ENCODE measurements around the gene PLBD2.

Gene PLBD2

GRCh38 chr12:113392988-113393579 is 34.7 kb downstream of the PLBD2 start:
- H3K36me3 ChIP-seq (ENCODE audit: control insufficient read depth, insufficient read depth, low read length): no peaks in the 10 kb centered on the region
- H3K27me3 ChIP-seq (ENCODE audit: control insufficient read depth, insufficient read depth, low read length): no peaks in the 10 kb centered on the region
- TF ChIP-seq CTCF (IDR thresholded peaks at IDR 0.05): no peak
- no peaks in the 10 kb centered on the region for H3K79me2 ChIP-seq
- H3K4me1 ChIP-seq: no peaks in the 10 kb centered on the region
- no peaks in the 10 kb centered on the region for H3K9me3 ChIP-seq (ENCODE audit: control insufficient read depth, low read length)
- H3K4me2 ChIP-seq (ENCODE audit: low read length): no peak overlapping the region
- H3K9ac ChIP-seq: no peak overlapping the region
- H3K27ac ChIP-seq: no peak overlapping the region
- no peak overlapping the region for H2AFZ ChIP-seq
- no peak overlapping the region for H3K4me3 ChIP-seq (ENCODE audit: low read depth, low read length)

- no peak overlapping the region for H3K4me2 ChIP-seq (ENCODE audit: low read length)
- TF ChIP-seq CTCF (IDR thresholded peaks at IDR 0.05): no peak
These were observed 35.4 kb downstream of the PLBD2 start for GRCh38 chr12:113393749-113394148.

GRCh38 chr12:113395119-113395518 is 36.7 kb downstream of the PLBD2 start:
- TF ChIP-seq CTCF (IDR thresholded peaks at IDR 0.05): no peak
- H2AFZ ChIP-seq: no peak overlapping the region
- H3K9me3 ChIP-seq (ENCODE audit: control insufficient read depth, low read length): no peaks in the 10 kb centered on the region
- H3K36me3 ChIP-seq (ENCODE audit: control insufficient read depth, insufficient read depth, low read length): no peaks in the 10 kb centered on the region
- no peaks in the 10 kb centered on the region for H3K27me3 ChIP-seq (ENCODE audit: control insufficient read depth, insufficient read depth, low read length)
- no peaks in the 10 kb centered on the region for H3K4me1 ChIP-seq
- H3K4me2 ChIP-seq (ENCODE audit: low read length): no peak overlapping the region
- no peaks in the 10 kb centered on the region for H3K79me2 ChIP-seq
- no peak overlapping the region for H3K27ac ChIP-seq
- no peak overlapping the region for H3K4me3 ChIP-seq (ENCODE audit: low read depth, low read length)
- no peak overlapping the region for H3K9ac ChIP-seq

More at GRCh38 chr12:113393749-113394148, 35.4 kb downstream of the PLBD2 start:
- Histone ChIP-seq H3K79me2 (no peaks in the 10 kb centered on the region), H3K9me3 (ENCODE audit: control insufficient read depth, low read length) (no peaks in the 10 kb centered on the region), H3K4me1 (no peaks in the 10 kb centered on the region), H3K27me3 (ENCODE audit: control insufficient read depth, insufficient read depth, low read length) (no peaks in the 10 kb centered on the region), H3K27ac (no peak overlapping the region), H2AFZ (no peak overlapping the region), H3K36me3 (ENCODE audit: control insufficient read depth, insufficient read depth, low read length) (no peaks in the 10 kb centered on the region), H3K4me3 (ENCODE audit: low read depth, low read length) (no peak overlapping the region), H3K9ac (no peak overlapping the region)

GRCh38 chr12:113396200-113396599 is 37.8 kb downstream of the PLBD2 start:
- H3K79me2 ChIP-seq: no peaks in the 10 kb centered on the region
- no peaks in the 10 kb centered on the region for H3K4me1 ChIP-seq
- H3K27ac ChIP-seq: no peak overlapping the region
- no peaks in the 10 kb centered on the region for H3K9me3 ChIP-seq (ENCODE audit: control insufficient read depth, low read length)
- no peak overlapping the region for H3K4me2 ChIP-seq (ENCODE audit: low read length)
- H3K4me3 ChIP-seq (ENCODE audit: low read depth, low read length): no peak overlapping the region
- no peaks in the 10 kb centered on the region for H3K27me3 ChIP-seq (ENCODE audit: control insufficient read depth, insufficient read depth, low read length)
- no peak overlapping the region for H3K9ac ChIP-seq
- no peak for TF ChIP-seq CTCF (IDR thresholded peaks at IDR 0.05)
- H2AFZ ChIP-seq: no peak overlapping the region
- H3K36me3 ChIP-seq (ENCODE audit: control insufficient read depth, insufficient read depth, low read length): no peaks in the 10 kb centered on the region

- no peak overlapping the region for H3K4me2 ChIP-seq (ENCODE audit: low read length)
- no peaks in the 10 kb centered on the region for H3K79me2 ChIP-seq
- H2AFZ ChIP-seq: no peak overlapping the region
- H3K36me3 ChIP-seq (ENCODE audit: control insufficient read depth, insufficient read depth, low read length): no peaks in the 10 kb centered on the region
- H3K4me1 ChIP-seq: no peaks in the 10 kb centered on the region
- H3K27ac ChIP-seq: no peak overlapping the region
- no peak overlapping the region for H3K9ac ChIP-seq
- no peak overlapping the region for H3K4me3 ChIP-seq (ENCODE audit: low read depth, low read length)
- no peak for TF ChIP-seq CTCF (IDR thresholded peaks at IDR 0.05)
- H3K27me3 ChIP-seq (ENCODE audit: control insufficient read depth, insufficient read depth, low read length): no peaks in the 10 kb centered on the region
- H3K9me3 ChIP-seq (ENCODE audit: control insufficient read depth, low read length): no peaks in the 10 kb centered on the region
These were observed 38.6 kb downstream of the PLBD2 start for GRCh38 chr12:113396828-113397496.

Data from parathyroid adenoma (tissue), 2 donors.